Measurements from ENCODE around the gene LMAN2L.

Gene LMAN2L

GRCh38 chr2:96775160-96775559 lies 35.3 kb upstream of the LMAN2L start:
- TF ChIP-seq CTCF (IDR thresholded peaks at IDR 0.05; ENCODE audit: insufficient read depth, low read length, poor library complexity, severe bottlenecking), result no peak
- Histone ChIP-seq H3K36me3 (ENCODE audit: control insufficient read depth, insufficient read depth, low read length) (no peaks in the 10 kb centered on the region), H3K27me3 (replicated peaks; ENCODE audit: control insufficient read depth, insufficient read depth, low read length) (no peaks in the 10 kb centered on the region), H3K4me3 (replicated peaks; ENCODE audit: low read depth, low read length) (no peak overlapping the region)
- DNase-seq (ENCODE audit: extremely low read depth, insufficient read length), result no peak

DNA sequence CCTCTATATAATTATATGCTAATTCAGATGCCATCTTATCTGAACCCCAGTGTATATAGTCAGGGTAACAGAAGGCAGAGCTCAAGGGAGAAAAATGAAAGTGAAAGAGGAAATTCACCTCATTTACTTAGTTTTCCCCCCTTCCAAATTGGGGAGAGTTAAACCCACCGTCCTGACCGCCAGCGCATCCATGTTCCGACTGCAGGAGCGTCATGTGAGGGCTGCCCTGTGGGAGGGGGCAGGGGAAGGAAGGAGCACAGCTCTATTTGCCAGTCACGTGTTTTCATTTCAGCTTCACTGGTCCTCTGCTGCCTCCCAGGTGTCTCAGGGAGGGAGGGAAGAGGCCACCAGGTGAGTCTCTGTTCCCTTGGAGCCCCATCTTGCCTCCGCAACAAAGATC lies 34.1 kb upstream of the LMAN2L start:
- no peak for TF ChIP-seq CTCF (IDR thresholded peaks at IDR 0.05; ENCODE audit: insufficient read depth, low read length, poor library complexity, severe bottlenecking)
- Histone ChIP-seq H3K27me3 (replicated peaks; ENCODE audit: control insufficient read depth, insufficient read depth, low read length) (no peaks in the 10 kb centered on the region), H3K36me3 (ENCODE audit: control insufficient read depth, insufficient read depth, low read length) (no peaks in the 10 kb centered on the region), H3K4me3 (replicated peaks; ENCODE audit: low read depth, low read length) (peak overlapping the region; percentile 40)
- peak; percentile 63 for DNase-seq (ENCODE audit: extremely low read depth, insufficient read length)

DNA sequence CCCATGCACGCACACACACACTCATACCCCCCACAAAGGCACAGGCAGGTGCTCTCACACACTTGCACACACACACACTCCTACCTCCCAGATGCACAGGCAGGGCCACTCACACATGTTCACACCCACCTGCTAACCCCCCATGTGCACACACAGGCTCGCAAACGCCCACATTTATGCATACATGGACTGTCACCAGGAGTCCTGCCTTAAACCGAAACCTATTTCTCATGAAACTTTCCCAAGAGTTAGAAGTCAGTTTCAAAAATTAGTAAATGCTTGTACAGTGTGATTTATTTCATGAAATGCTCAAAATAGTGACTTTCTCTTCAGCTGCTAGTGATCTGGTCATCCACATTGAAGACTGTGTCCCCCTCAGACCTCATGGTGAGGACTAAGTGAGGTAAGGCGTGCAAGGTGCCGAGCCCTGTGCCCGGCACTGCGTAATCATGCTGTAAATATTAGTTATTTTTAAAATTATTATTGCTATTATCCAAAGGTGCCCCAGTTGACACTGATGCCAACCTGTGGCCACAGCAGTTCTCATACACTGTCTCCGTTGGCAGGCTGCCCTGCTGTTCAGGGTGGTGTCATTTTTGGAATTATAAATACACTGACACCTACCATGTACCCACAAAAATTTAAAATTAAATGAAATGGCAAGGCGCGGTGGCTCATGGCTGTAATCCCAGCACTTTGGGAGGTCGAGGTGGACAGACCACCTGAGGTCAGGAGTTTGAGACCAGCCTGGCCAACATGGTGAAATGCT lies 33.2 kb upstream of the LMAN2L start:
- Histone ChIP-seq H3K27me3 (replicated peaks; ENCODE audit: control insufficient read depth, insufficient read depth, low read length) (no peaks in the 10 kb centered on the region), H3K36me3 (ENCODE audit: control insufficient read depth, insufficient read depth, low read length) (no peaks in the 10 kb centered on the region), H3K4me3 (replicated peaks; ENCODE audit: low read depth, low read length) (peak overlapping the region; percentile 37)
- no peak for TF ChIP-seq CTCF (IDR thresholded peaks at IDR 0.05; ENCODE audit: insufficient read depth, low read length, poor library complexity, severe bottlenecking)
- DNase-seq (ENCODE audit: extremely low read depth, insufficient read length), result peak; percentile 53

- no peaks in the 10 kb centered on the region for H3K27me3 ChIP-seq (replicated peaks; ENCODE audit: control insufficient read depth, insufficient read depth, low read length)
- no peak for TF ChIP-seq CTCF (IDR thresholded peaks at IDR 0.05; ENCODE audit: insufficient read depth, low read length, poor library complexity, severe bottlenecking)
- no peaks in the 10 kb centered on the region; the same call in 1 of the 2 replicates for H3K36me3 ChIP-seq (ENCODE audit: control insufficient read depth, insufficient read depth, low read length)
- no peak overlapping the region for H3K4me3 ChIP-seq (replicated peaks; ENCODE audit: low read depth, low read length)
- DNase-seq (ENCODE audit: extremely low read depth, insufficient read length), result no peak
These were observed 32.1 kb upstream of the LMAN2L start for GRCh38 chr2:96771796-96772618.

GRCh38 chr2:96770442-96771202 lies 30.8 kb upstream of the LMAN2L start:
- Histone ChIP-seq H3K36me3 (ENCODE audit: control insufficient read depth, insufficient read depth, low read length) (no peaks in the 10 kb centered on the region; the same call in 1 of the 2 replicates), H3K4me3 (replicated peaks; ENCODE audit: low read depth, low read length) (no peak overlapping the region), H3K27me3 (replicated peaks; ENCODE audit: control insufficient read depth, insufficient read depth, low read length) (no peaks in the 10 kb centered on the region)
- no peak for DNase-seq (ENCODE audit: extremely low read depth, insufficient read length)
- no peak for TF ChIP-seq CTCF (IDR thresholded peaks at IDR 0.05; ENCODE audit: insufficient read depth, low read length, poor library complexity, severe bottlenecking)
